ENCODE data around the gene DNAI4. TPM values are rescaled to one million over a fixed set of nuclear protein-coding genes. Genes with fewer than 3 reads are reported as not detected.

The DNAI4 gene
- polyA plus RNA-seq, 1 of the 3 experiments (the other 2 are of a cell fraction) = 1.3 TPM

GRCh38 chr1:66945316-66945715 is 20.7 kb upstream of the DNAI4 start:
- DNase-seq = no peak
- Histone ChIP-seq H3K9ac (no peak overlapping the region), H3K79me2 (ENCODE audit: insufficient read depth) (peaks cover 92% of the 10 kb centered on the region), H3K36me3 (replicated peaks in 1 of 2; ENCODE audit: control insufficient read depth in 1 of 2, insufficient read depth in 2 of 2, low read length in 1 of 2) (peaks cover 50 to 55% of the 10 kb centered on the region in 2 experiments), H4K20me1 (ENCODE audit: insufficient read depth) (peaks cover 4% of the 10 kb centered on the region; the same call in 1 of the 2 replicates), H3K27ac (ENCODE audit: low read depth in 2 of 2, low read length in 1 of 2) (peak overlapping the region in 1 of 2 experiments; percentile 74; a peak in 2 of 4 replicates), H3K9me2 (no peaks in the 10 kb centered on the region), H3K4me1 (ENCODE audit: control insufficient read depth in 1 of 2, insufficient read depth in 2 of 2, low read depth in 1 of 2, low read length in 1 of 2) (peaks cover 0 to 14% of the 10 kb centered on the region in 2 experiments; a peak in 2 of 4 replicates), H3K4me3 (ENCODE audit: low read depth in 2 of 2, low read length in 1 of 2) (no peak overlapping the region), H2AFZ (ENCODE audit: low read depth) (no peak overlapping the region), H3K4me2 (no peak overlapping the region), H3F3A (replicated peaks; ENCODE audit: insufficient read depth) (peaks cover 34% of the 10 kb centered on the region), H3K9me3 (no peaks in the 10 kb centered on the region), H3K27me3 (ENCODE audit: insufficient read depth) (no peaks in the 10 kb centered on the region)
- TF ChIP-seq, protein P1, sequence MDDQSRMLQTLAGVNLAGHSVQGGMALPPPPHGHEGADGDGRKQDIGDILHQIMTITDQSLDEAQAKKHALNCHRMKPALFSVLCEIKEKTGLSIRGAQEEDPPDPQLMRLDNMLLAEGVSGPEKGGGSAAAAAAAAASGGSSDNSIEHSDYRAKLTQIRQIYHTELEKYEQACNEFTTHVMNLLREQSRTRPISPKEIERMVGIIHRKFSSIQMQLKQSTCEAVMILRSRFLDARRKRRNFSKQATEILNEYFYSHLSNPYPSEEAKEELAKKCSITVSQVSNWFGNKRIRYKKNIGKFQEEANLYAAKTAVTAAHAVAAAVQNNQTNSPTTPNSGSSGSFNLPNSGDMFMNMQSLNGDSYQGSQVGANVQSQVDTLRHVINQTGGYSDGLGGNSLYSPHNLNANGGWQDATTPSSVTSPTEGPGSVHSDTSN (IDR thresholded peaks at IDR 0.05) = no peak
- TF ChIP-seq JUND (IDR thresholded peaks at IDR 0.05) = no peak
- TF ChIP-seq, protein P2, sequence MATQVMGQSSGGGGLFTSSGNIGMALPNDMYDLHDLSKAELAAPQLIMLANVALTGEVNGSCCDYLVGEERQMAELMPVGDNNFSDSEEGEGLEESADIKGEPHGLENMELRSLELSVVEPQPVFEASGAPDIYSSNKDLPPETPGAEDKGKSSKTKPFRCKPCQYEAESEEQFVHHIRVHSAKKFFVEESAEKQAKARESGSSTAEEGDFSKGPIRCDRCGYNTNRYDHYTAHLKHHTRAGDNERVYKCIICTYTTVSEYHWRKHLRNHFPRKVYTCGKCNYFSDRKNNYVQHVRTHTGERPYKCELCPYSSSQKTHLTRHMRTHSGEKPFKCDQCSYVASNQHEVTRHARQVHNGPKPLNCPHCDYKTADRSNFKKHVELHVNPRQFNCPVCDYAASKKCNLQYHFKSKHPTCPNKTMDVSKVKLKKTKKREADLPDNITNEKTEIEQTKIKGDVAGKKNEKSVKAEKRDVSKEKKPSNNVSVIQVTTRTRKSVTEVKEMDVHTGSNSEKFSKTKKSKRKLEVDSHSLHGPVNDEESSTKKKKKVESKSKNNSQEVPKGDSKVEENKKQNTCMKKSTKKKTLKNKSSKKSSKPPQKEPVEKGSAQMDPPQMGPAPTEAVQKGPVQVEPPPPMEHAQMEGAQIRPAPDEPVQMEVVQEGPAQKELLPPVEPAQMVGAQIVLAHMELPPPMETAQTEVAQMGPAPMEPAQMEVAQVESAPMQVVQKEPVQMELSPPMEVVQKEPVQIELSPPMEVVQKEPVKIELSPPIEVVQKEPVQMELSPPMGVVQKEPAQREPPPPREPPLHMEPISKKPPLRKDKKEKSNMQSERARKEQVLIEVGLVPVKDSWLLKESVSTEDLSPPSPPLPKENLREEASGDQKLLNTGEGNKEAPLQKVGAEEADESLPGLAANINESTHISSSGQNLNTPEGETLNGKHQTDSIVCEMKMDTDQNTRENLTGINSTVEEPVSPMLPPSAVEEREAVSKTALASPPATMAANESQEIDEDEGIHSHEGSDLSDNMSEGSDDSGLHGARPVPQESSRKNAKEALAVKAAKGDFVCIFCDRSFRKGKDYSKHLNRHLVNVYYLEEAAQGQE (IDR thresholded peaks at IDR 0.05; ENCODE audit: low read depth, low read length) = no peak
- TF ChIP-seq NRF1 (IDR thresholded peaks at IDR 0.05; ENCODE audit: low read depth, low read length) = no peak
- no peak for TF ChIP-seq MAX (IDR thresholded peaks at IDR 0.05; ENCODE audit: low read depth)
- no peak for TF ChIP-seq FOXM1 (IDR thresholded peaks at IDR 0.05; ENCODE audit: low read depth)
- TF ChIP-seq RCOR1 (IDR thresholded peaks at IDR 0.05; ENCODE audit: low read length) = no peak
- ChIA-PET POLR2A (no interaction called here), CTCF (interaction anchor here (1.2 kb wide), 1 partner anchor 10 kb away, joined by 3 read pairs; no protein-coding TSS in a partner anchor)
- 99% methylated on average over 3 of the region's 3 CpGs for WGBS (ENCODE audit: low lambda C conversion rate)

DNA sequence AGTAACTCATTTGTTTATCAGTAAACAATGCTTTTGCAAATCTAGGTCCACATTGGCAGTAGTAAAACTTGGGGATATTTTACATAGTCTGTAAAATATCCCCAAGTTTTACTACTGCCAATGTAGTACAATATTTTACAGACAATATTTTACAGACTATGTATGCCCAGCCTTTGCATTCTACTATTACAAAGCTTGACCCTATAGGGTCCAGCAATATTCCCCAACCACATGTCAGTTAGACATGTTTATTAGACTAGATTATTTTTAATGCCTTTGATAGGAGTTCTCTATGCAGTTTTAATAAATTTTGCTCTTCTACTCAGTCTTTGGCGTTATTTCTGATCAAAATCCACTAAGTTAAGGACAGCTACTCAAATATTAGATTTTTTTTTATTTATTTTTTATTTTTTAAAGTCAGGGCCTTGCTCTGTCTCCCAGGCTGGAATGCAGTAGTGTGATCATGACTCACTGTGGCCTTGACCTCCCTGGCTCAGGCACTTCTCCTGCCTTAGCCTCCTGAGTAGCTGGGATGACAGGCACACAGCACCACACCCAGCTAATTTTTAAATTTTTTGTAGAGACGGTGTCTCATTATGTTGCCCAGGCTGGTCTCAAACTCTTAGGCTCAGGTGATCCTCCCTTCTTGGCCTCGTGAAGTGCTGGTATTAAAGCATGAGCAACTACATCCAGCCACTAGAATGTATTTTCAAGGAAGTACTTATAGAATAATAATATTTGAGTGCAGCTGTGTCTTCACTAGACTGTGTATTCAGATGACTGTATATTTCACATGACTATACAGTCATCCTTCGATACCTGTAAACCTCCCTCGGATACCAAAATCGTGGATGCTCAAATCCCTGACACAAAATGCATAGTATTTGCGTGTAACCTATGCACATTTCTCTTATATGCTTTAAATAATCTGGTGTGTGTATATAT is 19.9 kb upstream of the DNAI4 start:
- peak overlapping the region; percentile 18 to 74; a peak in 3 of 4 replicates for H3K27ac ChIP-seq (ENCODE audit: low read depth in 2 of 2, low read length in 1 of 2)
- H3K9me2 ChIP-seq = no peaks in the 10 kb centered on the region
- H2AFZ ChIP-seq (ENCODE audit: low read depth) = no peak overlapping the region
- peaks cover 53 to 60% of the 10 kb centered on the region in 2 experiments for H3K36me3 ChIP-seq (replicated peaks in 1 of 2; ENCODE audit: control insufficient read depth in 1 of 2, insufficient read depth in 2 of 2, low read length in 1 of 2)
- no peaks in the 10 kb centered on the region for H3K9me3 ChIP-seq
- peaks cover 93% of the 10 kb centered on the region for H3K79me2 ChIP-seq (ENCODE audit: insufficient read depth)
- no peak for DNase-seq
- H3F3A ChIP-seq (replicated peaks; ENCODE audit: insufficient read depth) = peaks cover 29% of the 10 kb centered on the region
- ChIA-PET POLR2A (interaction anchor here (1.0 kb wide), 1 partner anchor 14 kb away, joined by 3 read pairs; no protein-coding TSS in a partner anchor), CTCF (interaction anchor here (0.8 to 1.7 kb wide), 3 partner anchors 11 to 269 kb away, joined by 3 to 4 read pairs (median 4); no protein-coding TSS in a partner anchor)
- H3K4me2 ChIP-seq = no peak overlapping the region; the same call in 1 of the 2 replicates
- no peak overlapping the region for H3K4me3 ChIP-seq (ENCODE audit: low read depth in 2 of 2, low read length in 1 of 2)
- H4K20me1 ChIP-seq (ENCODE audit: insufficient read depth) = peaks cover 9% of the 10 kb centered on the region; the same call in 1 of the 2 replicates
- 83% methylated on average over 7 of the region's 7 CpGs for WGBS (ENCODE audit: low lambda C conversion rate)
- no peak overlapping the region for H3K9ac ChIP-seq
- H3K4me1 ChIP-seq (ENCODE audit: control insufficient read depth in 1 of 2, insufficient read depth in 2 of 2, low read depth in 1 of 2, low read length in 1 of 2) = peaks cover 0 to 14% of the 10 kb centered on the region in 2 experiments; a peak in 2 of 4 replicates
- no peaks in the 10 kb centered on the region for H3K27me3 ChIP-seq (ENCODE audit: insufficient read depth)
- TF ChIP-seq MEF2A (IDR thresholded peaks at IDR 0.05; ENCODE audit: borderline replicate concordance, low read depth) (no peak), POLR2AphosphoS5 (IDR thresholded peaks at IDR 0.05; ENCODE audit: low read depth, low read length) (no peak), RCOR1 (IDR thresholded peaks at IDR 0.05; ENCODE audit: low read length) (no peak), MAX (IDR thresholded peaks at IDR 0.05; ENCODE audit: low read depth) (0 out of 2 replicates have a peak, but pooled peaks have one; percentile 31), SMC3 (IDR thresholded peaks at IDR 0.05; ENCODE audit: low read depth, low read length) (no peak), ELF1 (IDR thresholded peaks at IDR 0.05) (no peak)
- TF ChIP-seq, protein P2 (IDR thresholded peaks at IDR 0.05; ENCODE audit: low read depth, low read length) = no peak
- TF ChIP-seq, protein P3, sequence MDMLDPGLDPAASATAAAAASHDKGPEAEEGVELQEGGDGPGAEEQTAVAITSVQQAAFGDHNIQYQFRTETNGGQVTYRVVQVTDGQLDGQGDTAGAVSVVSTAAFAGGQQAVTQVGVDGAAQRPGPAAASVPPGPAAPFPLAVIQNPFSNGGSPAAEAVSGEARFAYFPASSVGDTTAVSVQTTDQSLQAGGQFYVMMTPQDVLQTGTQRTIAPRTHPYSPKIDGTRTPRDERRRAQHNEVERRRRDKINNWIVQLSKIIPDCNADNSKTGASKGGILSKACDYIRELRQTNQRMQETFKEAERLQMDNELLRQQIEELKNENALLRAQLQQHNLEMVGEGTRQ (IDR thresholded peaks at IDR 0.05; ENCODE audit: borderline replicate concordance, low read depth, low read length) = no peak
